IMR-90 (cell line): ENCODE data around the gene HSP90AA1. TPM values are rescaled to one million over a fixed set of nuclear protein-coding genes. Genes with fewer than 3 reads are reported as not detected.

Experiments used
- ATAC-seq: fragments of 200-7000 bp; cut with Tn5 transposase; 2 replicates; pipeline ENCODE4 v1.9.1; 2020; ENCODE audit warnings: low read depth, mild to moderate bottlenecking, moderate library complexity
- BruUV-seq: library from RNA; stranded (reverse); fragments of 400-500 nt; replicated peaks from 2 replicates; lab custom pipeline; 2021; lab: Mats Ljungman, UMichigan
- CTCF ChIA-PET: fragments of 300-600 bp; formaldehyde crosslinking; extraction: SDS; loops from one replicate; lab custom pipeline; 2021; ENCODE audit warnings: antibody characterized with exemption; lab: Yijun Ruan, JAX
- POLR2A ChIA-PET: fragments of 300-600 bp; sonication (Branson Sonifier 250); formaldehyde crosslinking; loops from one replicate; lab custom pipeline; 2022; ENCODE audit warnings: antibody characterized with exemption; ENCODE audit not compliant: unreplicated experiment; lab: Charles Lee
- DNase-seq: peaks from one replicate; pipeline ENCODE4 v3.0.0; 2013
- H2AFZ ChIP-seq: replicated peaks from 2 replicates; pipeline ENCODE3; 2013; ENCODE audit warnings: low read length, mild to moderate bottlenecking; ENCODE audit not compliant: poor library complexity
- H2AK5ac ChIP-seq: 2 replicates; pipeline ENCODE4 v1.6.1; 2013; ENCODE audit warnings: low read depth, low read length, inconsistent platforms
- H2AK9ac ChIP-seq: replicated peaks from 2 replicates; pipeline ENCODE3; 2013; ENCODE audit warnings: mild to moderate bottlenecking, low read depth, low read length, moderate library complexity; ENCODE audit not compliant: poor library complexity
- H2BK120ac ChIP-seq: 2 replicates; pipeline ENCODE4 v1.6.1; 2013; ENCODE audit warnings: low read depth, low read length, inconsistent platforms
- H2BK15ac ChIP-seq: 3 replicates; pipeline ENCODE4 v1.6.1; 2013; ENCODE audit warnings: low read depth, low read length, inconsistent platforms
- H2BK20ac ChIP-seq: 2 replicates; pipeline ENCODE4 v1.6.1; 2013; ENCODE audit warnings: low read depth, mild to moderate bottlenecking, inconsistent platforms, low read length, moderate library complexity
- H2BK5ac ChIP-seq: 2 replicates; pipeline ENCODE4 v1.6.1; 2013; ENCODE audit warnings: mild to moderate bottlenecking, low read depth, low read length, inconsistent platforms; ENCODE audit not compliant: poor library complexity, severe bottlenecking
- H3K14ac ChIP-seq: replicated peaks from 2 replicates; pipeline ENCODE4 v1.6.1; 2013; ENCODE audit warnings: low read depth, low read length, inconsistent platforms
- H3K18ac ChIP-seq: 2 replicates; pipeline ENCODE4 v1.6.1; 2013; ENCODE audit warnings: low read depth, low read length, control low read depth
- H3K23ac ChIP-seq: 2 replicates; pipeline ENCODE4 v1.6.1; 2013; ENCODE audit warnings: low read depth, low read length, inconsistent platforms
- H3K27ac ChIP-seq: 2 replicates; pipeline ENCODE4 v1.5.1; 2013; ENCODE audit warnings: mild to moderate bottlenecking, control low read depth, low read length; ENCODE audit not compliant: insufficient read depth
- H3K27me3 ChIP-seq: 2 replicates; pipeline ENCODE4 v1.6.1; 2013; ENCODE audit warnings: low read length; ENCODE audit not compliant: control insufficient read depth, insufficient read depth
- H3K36me3 ChIP-seq: 2 replicates; pipeline ENCODE4 v1.6.1; 2013; ENCODE audit warnings: low read length, mixed read lengths; ENCODE audit not compliant: control insufficient read depth, insufficient read depth
- H3K4ac ChIP-seq: 2 replicates; pipeline ENCODE4 v1.6.1; 2013; ENCODE audit warnings: low read depth, low read length, inconsistent platforms
- H3K4me1 ChIP-seq: 2 replicates; pipeline ENCODE4 v1.6.1; 2013; ENCODE audit warnings: low read length, mixed read lengths; ENCODE audit not compliant: control insufficient read depth, insufficient read depth
- H3K4me2 ChIP-seq: 2 replicates; pipeline ENCODE4 v1.6.1; 2013; ENCODE audit warnings: low read depth, mild to moderate bottlenecking, control low read depth, low read length, moderate library complexity
- H3K4me3 ChIP-seq: 2 replicates; pipeline ENCODE4 v1.5.1; 2013; ENCODE audit warnings: low read depth, mild to moderate bottlenecking, control low read depth, low read length, moderate library complexity; ENCODE audit not compliant: insufficient read depth
- H3K56ac ChIP-seq: 2 replicates; pipeline ENCODE4 v1.6.1; 2013; ENCODE audit warnings: low read length, inconsistent platforms; ENCODE audit not compliant: insufficient read depth; ENCODE audit errors: extremely low read depth
- H3K79me1 ChIP-seq, 2 experiments: 2 replicates each; pipeline ENCODE4 v1.6.1; 2013; ENCODE audit warnings: low read length in 2 of 2, inconsistent platforms in 1 of 2, low read depth in 1 of 2
- H3K9ac ChIP-seq: 2 replicates; pipeline ENCODE4 v1.6.1; 2013; ENCODE audit warnings: low read depth, low read length, control low read depth
- H3K9me1 ChIP-seq: 2 replicates; pipeline ENCODE4 v1.6.1; 2013; ENCODE audit warnings: low read length, inconsistent platforms; ENCODE audit not compliant: insufficient read depth
- H3K9me3 ChIP-seq: 2 replicates; pipeline ENCODE4 v1.6.1; 2013; ENCODE audit warnings: low read length; ENCODE audit not compliant: control insufficient read depth, insufficient read depth
- H4K20me1 ChIP-seq: 2 replicates; pipeline ENCODE4 v1.6.1; 2013; ENCODE audit warnings: low read length, inconsistent platforms; ENCODE audit not compliant: insufficient read depth
- H4K5ac ChIP-seq: 2 replicates; pipeline ENCODE4 v1.6.1; 2013; ENCODE audit warnings: mild to moderate bottlenecking, low read depth, low read length, control low read depth
- H4K8ac ChIP-seq, 2 experiments: 2 replicates each; pipeline ENCODE4 v1.6.1; 2013; ENCODE audit warnings: low read depth in 2 of 2, low read length in 2 of 2, control low read depth in 1 of 2, inconsistent platforms in 1 of 2
- H4K91ac ChIP-seq: 2 replicates; pipeline ENCODE4 v1.6.1; 2013; ENCODE audit warnings: low read depth, low read length, inconsistent platforms; ENCODE audit not compliant: insufficient read depth
- CEBPB ChIP-seq: IDR thresholded peaks from 2 replicates; pipeline ENCODE4 v1.6.1; 2012; ENCODE audit warnings: low read depth, low read length, improper control_type of control experiment
- CHD1 ChIP-seq: IDR thresholded peaks from 2 replicates; pipeline ENCODE4 v1.6.1; 2012; ENCODE audit warnings: low read depth, low read length, improper control_type of control experiment
- CTCF ChIP-seq: conservative IDR thresholded peaks from 2 replicates; pipeline ENCODE4 v1.5.1; 2012; ENCODE audit warnings: mild to moderate bottlenecking, low read depth, low read length, improper control_type of control experiment
- ELK1 ChIP-seq: fragments of 150-350 bp; IDR thresholded peaks from 2 replicates; pipeline ENCODE4 v1.6.1; 2016; ENCODE audit warnings: low read depth, mild to moderate bottlenecking, low read length, moderate library complexity, borderline replicate concordance
- FOS ChIP-seq: fragments of 150-350 bp; IDR thresholded peaks from 2 replicates; pipeline ENCODE4 v1.6.1; 2016; ENCODE audit warnings: low read depth, low read length
- MAFK ChIP-seq: IDR thresholded peaks from 2 replicates; pipeline ENCODE4 v1.6.1; 2012; ENCODE audit warnings: low read depth, low read length, improper control_type of control experiment
- MAZ ChIP-seq: IDR thresholded peaks from 2 replicates; pipeline ENCODE4 v1.6.1; 2012; ENCODE audit warnings: low read depth, mild to moderate bottlenecking, low read length, improper control_type of control experiment, moderate library complexity, borderline replicate concordance
- POLR2A ChIP-seq: IDR thresholded peaks from 2 replicates; pipeline ENCODE4 v1.6.1; 2012; ENCODE audit warnings: mild to moderate bottlenecking, low read depth, low read length
- RAD21 ChIP-seq: IDR thresholded peaks from 2 replicates; pipeline ENCODE4 v1.6.1; 2012; ENCODE audit warnings: low read length, improper control_type of control experiment
- RFX5 ChIP-seq: IDR thresholded peaks from 2 replicates; pipeline ENCODE4 v1.8.0; 2012; ENCODE audit warnings: low read depth, mild to moderate bottlenecking, low read length, moderate library complexity
- SMC3 ChIP-seq: fragments of 150-350 bp; IDR thresholded peaks from 2 replicates; pipeline ENCODE4 v1.6.1; 2016; ENCODE audit warnings: low read depth, mild to moderate bottlenecking, antibody characterized with exemption, low read length, moderate library complexity
- USF2 ChIP-seq: fragments of 150-350 bp; IDR thresholded peaks from 2 replicates; pipeline ENCODE4 v1.6.1; 2017; ENCODE audit warnings: mild to moderate bottlenecking, antibody characterized with exemption, low read length, low read depth
- WGBS, 2 experiments: methylation state at CpG; one replicate each; pipeline versions ENCODE4 v1.1.5 to v1.1.7; 2013; ENCODE audit warnings: missing lambda C conversion rate in 2 of 2; ENCODE audit not compliant: insufficient read length in 1 of 2; ENCODE audit errors: extremely low coverage in 2 of 2; 5-methylcytosine and 5-hydroxymethylcytosine counted together
- dilution Hi-C: fragments of 300-500 bp; cut with HindIII; formaldehyde crosslinking; loops from one replicate; pipeline ENCODE4 v1.14.3; 2018; ENCODE audit warnings: low sequenced_read_pairs; ENCODE audit not compliant: unreplicated experiment
- in situ Hi-C: fragments of 300-500 bp; cut with MboI; formaldehyde crosslinking; loops from 3 replicates; pipeline ENCODE4 v1.14.3; 2019; ENCODE audit warnings: low sequenced_read_pairs, inconsistent platforms, mixed read lengths
- intact Hi-C: fragments of 100-400 bp; cut with micrococcal nuclease; formaldehyde crosslinking; loops from 2 replicates; pipeline ENCODE4 v1.10.0; 2022
- polyA plus RNA-seq, 3 experiments: library from polyadenylated mRNA; depleted of rRNA; stranded (reverse); fragments of >200 nt; gene quantifications; 2 replicates each; pipeline ENCODE4 v1.2.3, GENCODE V29; 2012; ENCODE audit warnings: low replicate concordance in 1 of 3
- total RNA-seq: library from RNA; depleted of rRNA; stranded (reverse); fragments of >200 nt; gene quantifications from 2 replicates; pipeline ENCODE4 v1.2.3, GENCODE V29; 2012

Gene HSP90AA1
- total and polyA plus RNA-seq, 2 of the 4 experiments (the other 2 are of a cell fraction), result 535 to 578 TPM

- Histone ChIP-seq H4K20me1 (no peaks in the 10 kb centered on the region), H3K4ac (no peak overlapping the region), H2AK9ac (peak overlapping the region; percentile 10), H2BK20ac (no peak overlapping the region), H3K27me3 (no peaks in the 10 kb centered on the region), H3K27ac (no peak overlapping the region), H2AFZ (peak overlapping the region; percentile 62), H3K4me3 (no peak overlapping the region), H3K36me3 (no peaks in the 10 kb centered on the region), H2AK5ac (no peak overlapping the region), H3K9me3 (no peaks in the 10 kb centered on the region), H3K23ac (no peak overlapping the region; the same call in 1 of the 2 replicates), H3K56ac (no peak overlapping the region), H4K8ac (no peak overlapping the region), H3K9ac (no peak overlapping the region), H3K4me1 (peaks cover 12% of the 10 kb centered on the region), H2BK15ac (no peak overlapping the region), H3K79me1 (no peaks in the 10 kb centered on the region), H3K18ac (no peak overlapping the region), H4K91ac (no peak overlapping the region), H3K4me2 (no peak overlapping the region), H4K5ac (no peak overlapping the region), H2BK5ac (no peak overlapping the region), H3K9me1 (peaks cover 6% of the 10 kb centered on the region; the same call in 1 of the 2 replicates), H3K14ac (no peak overlapping the region), H2BK120ac (no peak overlapping the region)
- TF ChIP-seq CTCF (no peak), POLR2A (no peak), SMC3 (no peak), CEBPB (no peak), CHD1 (no peak), ELK1 (no peak), MAZ (no peak), USF2 (no peak), RAD21 (no peak), FOS (no peak), RFX5 (no peak), MAFK (no peak)
- ChIA-PET CTCF (no interaction called here), POLR2A (no interaction called here)
- ATAC-seq, result no peak
- no TSS peak for BruUV-seq
- 57% methylated on average over 6 of the region's 7 CpGs; no CpG with 5 or more reads in 1 of the 2 experiments for WGBS, 2 experiments
- in situ Hi-C loops (loop anchor here (25.0 kb wide), 1 partner anchor 218 kb away; the partner anchor contains the start of genes MOK and ZNF839), dilution Hi-C loops (no loop called here), intact Hi-C loops (no loop called here)
- no peak for DNase-seq
These were observed 7.3 kb upstream of the HSP90AA1 start for GRCh38 chr14:102094101-102094500.
